NCI-H2227 treated with DMSO at 0.1 percent for 48 hours (cell line): Measurements from ENCODE around the gene GNA12.
"Not testable (repeated sequence)": the region's sequence is repeated elsewhere in the genome, so short reads cannot be mapped to it uniquely, and the experiment has no call there.

ENCODE experiments used
- DNase-seq: peaks from one replicate; lab custom pipeline; 2025; lab: John Stamatoyannopoulos, UW

Gene GNA12

GRCh38 chr7:2711895-2712675 lies 132.0 kb downstream of the GNA12 start:
- DNase-seq = no peak

DNA sequence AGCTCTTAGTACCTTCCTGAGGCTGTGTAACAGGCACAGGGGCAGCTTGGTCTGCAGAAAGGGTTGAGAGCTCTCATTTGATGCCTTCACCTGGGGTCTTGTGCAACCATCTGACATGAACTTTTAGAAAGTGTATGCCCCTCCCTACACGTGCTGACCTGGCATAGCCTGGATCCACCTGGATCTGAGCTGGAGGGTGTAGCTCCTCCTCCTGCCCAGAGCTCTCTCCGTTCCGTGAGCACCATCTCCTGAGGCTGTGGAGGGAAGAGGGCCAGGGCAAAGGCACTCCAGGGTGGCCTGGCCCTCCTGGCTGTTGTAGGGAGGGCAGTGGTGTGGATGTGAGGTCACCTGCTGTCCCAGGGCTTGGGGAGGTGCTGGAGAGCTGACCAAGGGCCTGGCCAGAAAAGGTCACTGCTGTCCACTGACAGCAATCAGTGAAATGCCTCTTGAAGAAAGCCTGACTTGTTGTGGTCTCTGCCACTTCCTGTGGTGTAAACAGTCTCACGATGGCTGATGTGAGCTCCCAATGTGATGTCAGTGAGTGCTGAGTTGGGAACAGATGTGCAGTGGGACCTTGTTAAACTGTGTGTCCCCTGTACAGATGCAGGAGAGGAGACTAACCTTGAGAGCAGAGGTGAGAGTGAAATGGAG lies 133.1 kb downstream of the GNA12 start:
- no peak for DNase-seq

GRCh38 chr7:2710286-2710655 lies 133.8 kb downstream of the GNA12 start:
- DNase-seq = no peak

- DNase-seq = no peak
Observed at GRCh38 chr7:2709553-2710285, 134.4 kb downstream of the GNA12 start.

DNA sequence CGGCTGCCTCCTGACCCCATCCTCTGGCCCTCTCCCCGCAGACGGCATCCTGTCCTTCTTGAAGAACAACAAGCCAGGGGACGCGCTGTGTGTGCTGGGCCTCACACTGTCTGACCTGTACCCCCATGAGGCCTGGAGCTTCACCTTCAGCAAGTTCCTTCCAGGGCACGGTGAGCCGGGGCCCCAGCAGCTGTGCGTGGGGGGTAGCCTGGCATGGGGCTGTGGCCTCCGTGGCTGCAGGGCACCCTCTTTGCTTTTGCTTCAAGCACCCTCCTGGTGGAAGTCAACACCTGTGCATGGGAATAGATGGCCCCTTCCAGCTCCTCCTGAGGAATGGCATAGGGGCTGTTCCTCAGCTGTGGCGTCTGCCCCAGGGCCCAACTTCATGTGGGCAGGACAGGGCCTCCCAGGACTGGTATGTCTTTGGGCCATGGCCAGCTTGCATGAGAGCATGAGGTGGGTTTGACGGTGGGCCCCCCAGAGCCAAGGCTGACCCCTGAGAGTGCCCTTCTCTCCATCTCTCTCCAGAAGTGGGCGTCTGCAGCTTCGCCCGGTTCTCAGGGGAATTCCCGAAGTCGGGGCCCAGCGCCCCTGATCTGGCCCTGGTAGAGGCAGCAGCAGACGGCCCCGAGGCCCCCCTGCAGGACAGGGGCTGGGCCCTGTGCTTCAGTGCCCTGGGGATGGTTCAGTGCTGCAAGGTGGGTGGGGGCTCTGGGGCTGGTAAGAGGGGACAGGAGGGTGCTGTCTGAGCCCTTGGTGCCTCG lies 135.4 kb downstream of the GNA12 start:
- no peak for DNase-seq

GRCh38 chr7:2708041-2708440 lies 136.1 kb downstream of the GNA12 start:
- DNase-seq = no peak

GRCh38 chr7:2707481-2707880 lies 136.6 kb downstream of the GNA12 start:
- no peak for DNase-seq

DNA sequence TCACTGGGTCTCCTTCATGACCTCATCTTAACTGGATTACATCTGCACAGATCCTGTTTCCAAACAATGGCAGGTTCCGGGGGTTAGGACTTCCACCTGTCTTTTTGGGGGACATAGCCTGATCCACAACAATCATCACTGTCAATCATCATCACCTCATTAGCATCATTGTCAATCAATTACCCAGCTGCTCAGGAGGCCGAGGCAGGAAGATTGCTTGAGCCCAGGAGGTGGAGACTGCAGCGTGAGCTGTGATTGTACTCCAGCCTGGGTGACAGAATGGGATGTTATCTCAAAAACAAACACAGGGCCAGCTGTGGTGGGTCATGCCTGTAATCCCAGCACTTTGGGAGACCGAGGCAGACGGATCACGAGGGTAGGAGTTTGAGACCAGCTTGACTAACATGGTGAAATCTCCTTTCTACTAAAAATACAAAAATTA lies 137.4 kb downstream of the GNA12 start:
- no peak for DNase-seq

DNA sequence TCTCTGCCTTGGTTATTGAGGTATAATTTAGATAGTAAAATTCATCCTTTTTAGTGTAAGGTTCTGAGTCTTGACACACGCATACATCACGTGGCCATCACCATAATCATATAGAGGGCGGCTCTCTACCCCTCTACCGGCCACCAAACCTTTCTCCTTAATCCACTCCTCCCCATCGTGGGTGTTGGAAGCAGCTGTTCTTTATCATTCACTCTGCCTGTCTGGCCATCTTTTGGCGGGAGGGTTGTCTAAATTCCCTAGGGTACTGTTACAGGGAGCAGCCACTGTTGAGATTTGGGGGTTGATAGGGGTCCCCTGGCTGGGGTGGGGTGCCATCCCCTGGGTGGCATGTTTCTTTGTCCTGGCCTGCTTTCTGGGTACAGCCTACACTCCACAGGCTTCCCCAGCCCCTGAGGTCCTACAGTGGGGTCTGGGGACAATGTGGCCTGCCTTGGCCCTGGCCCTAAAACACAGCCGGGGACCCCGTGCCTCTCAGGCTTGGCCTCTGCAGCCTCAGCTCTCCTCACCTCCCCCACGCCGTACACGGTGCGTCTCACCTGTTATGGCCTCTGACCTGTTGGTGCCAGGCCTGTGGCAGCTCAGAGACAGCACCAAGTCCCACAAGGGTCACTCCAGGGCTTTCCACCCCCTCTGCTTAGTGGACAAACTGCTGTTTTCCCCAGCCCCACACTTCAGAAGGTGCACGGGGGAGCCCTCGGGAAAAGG lies 138.6 kb downstream of the GNA12 start:
- DNase-seq = no peak

GRCh38 chr7:2702594-2702957 lies 141.5 kb downstream of the GNA12 start:
- no peak for DNase-seq

DNA sequence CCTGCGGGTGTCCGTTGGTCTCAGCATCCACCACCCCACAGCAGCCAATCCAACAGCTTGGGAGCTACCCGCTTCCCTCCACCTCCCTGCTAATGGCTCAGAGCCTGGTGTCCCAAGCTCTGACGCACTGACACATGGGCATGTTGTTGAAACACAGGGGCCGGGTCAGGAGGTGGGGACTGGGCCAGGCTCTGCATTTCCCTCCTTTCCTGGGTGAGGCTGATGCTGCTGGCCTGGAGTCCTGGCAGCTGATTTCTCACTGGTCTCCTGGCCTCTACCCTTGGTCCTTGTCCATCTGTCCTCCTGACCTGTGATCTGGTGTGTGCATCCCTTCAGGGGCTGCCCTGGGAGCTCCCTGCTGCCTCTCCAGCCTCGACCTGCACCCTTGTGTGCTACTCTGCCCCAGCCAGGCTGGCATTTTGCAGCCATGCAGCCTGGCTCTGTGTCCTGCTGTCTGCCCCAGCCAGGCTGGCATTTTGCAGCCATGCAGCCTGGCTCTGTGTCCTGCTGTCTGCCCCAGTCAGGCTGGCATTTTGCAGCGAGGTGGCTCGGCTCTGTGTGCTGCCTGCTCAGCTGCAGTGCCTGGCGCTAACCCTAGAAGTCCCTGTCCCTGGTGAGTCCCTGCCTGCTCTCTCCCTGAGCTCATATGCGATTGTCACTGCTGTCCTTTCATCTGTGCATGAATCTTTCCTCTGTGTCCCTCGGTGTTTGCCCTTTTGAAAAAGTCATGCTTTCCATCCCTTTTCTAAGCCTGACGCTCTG lies 142.1 kb downstream of the GNA12 start:
- no peak for DNase-seq

GRCh38 chr7:2701424-2701823 lies 142.7 kb downstream of the GNA12 start:
- DNase-seq = no peak

GRCh38 chr7:2700141-2700850 lies 143.8 kb downstream of the GNA12 start:
- no peak for DNase-seq

GRCh38 chr7:2699289-2699620 lies 144.9 kb downstream of the GNA12 start:
- no peak for DNase-seq

GRCh38 chr7:2698581-2699288 lies 145.4 kb downstream of the GNA12 start:
- no peak for DNase-seq

DNA sequence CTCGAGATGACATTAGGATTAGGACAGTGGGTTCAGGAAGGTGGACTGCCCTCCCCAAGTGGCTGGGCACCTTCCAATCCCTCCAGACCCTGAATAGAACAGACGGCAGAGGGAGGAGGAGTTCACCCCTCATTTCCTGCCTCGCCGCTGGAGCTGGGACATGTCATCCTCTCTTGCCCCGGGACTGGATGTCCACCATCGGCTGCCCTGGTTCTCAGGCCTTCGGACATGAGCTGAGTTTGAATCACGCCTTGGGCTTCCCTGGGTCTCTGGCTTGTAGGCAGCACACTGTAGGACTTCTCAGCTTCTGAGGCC lies 150.0 kb downstream of the GNA12 start:
- DNase-seq = not testable (repeated sequence)

- not testable (repeated sequence) for DNase-seq
Observed at GRCh38 chr7:2693420-2694121, 150.5 kb downstream of the GNA12 start.

GRCh38 chr7:2692543-2692942 lies 151.6 kb downstream of the GNA12 start:
- no peak for DNase-seq

GRCh38 chr7:2691932-2692439 lies 152.1 kb downstream of the GNA12 start:
- not testable (repeated sequence) for DNase-seq
